Endothelial cell of umbilical vein (primary cell): ENCODE results near the gene SLC36A2. TPM values are rescaled to one million over a fixed set of nuclear protein-coding genes. Genes with fewer than 3 reads are reported as not detected.
"Not testable (repeated sequence)": the region's sequence is repeated elsewhere in the genome, so short reads cannot be mapped to it uniquely, and the experiment has no call there.

Source experiments
- BruUV-seq: library from RNA; stranded (reverse); fragments of 400-500 nt; replicated peaks from 2 replicates; lab custom pipeline; 2021; lab: Mats Ljungman, UMichigan
- CTCF ChIA-PET: fragments of 300-600, 350-600 bp; sonication (Branson Sonifier 250); formaldehyde crosslinking; loops from one replicate; lab custom pipeline; 2021; ENCODE audit warnings: antibody characterized with exemption, inconsistent platforms; lab: Charles Lee
- POLR2A ChIA-PET: fragments of 300-600, 350-600 bp; sonication (Branson Sonifier 250); formaldehyde crosslinking; loops from one replicate; lab custom pipeline; 2021; ENCODE audit warnings: antibody characterized with exemption, inconsistent platforms; lab: Charles Lee
- DNase-seq: peaks from one replicate; pipeline ENCODE4 v3.0.0-alpha.2; 2011; ENCODE audit warnings: low read depth, low spot score
- FAIRE-seq: peaks from 2 replicates; lab custom pipeline; 2011; peaks lifted over from hg19 to GRCh38; lab: Jason Lieb, UNC
- H2AFZ ChIP-seq: 2 replicates; pipeline ENCODE4 v1.6.0; 2012; ENCODE audit warnings: low read depth, low read length, control low read depth, inconsistent platforms
- H3K27ac ChIP-seq: 2 replicates; pipeline ENCODE4 v1.5.1; 2011; ENCODE audit warnings: low read depth, mild to moderate bottlenecking, control low read depth, low read length, moderate library complexity; ENCODE audit not compliant: insufficient read depth
- H3K27me3 ChIP-seq, 2 experiments: 2 replicates each; pipeline versions ENCODE4 v1.6.0 to v1.6.1; 2011; ENCODE audit warnings: low read length in 2 of 2, mixed read lengths in 1 of 2; ENCODE audit not compliant: control insufficient read depth in 2 of 2, insufficient read depth in 2 of 2
- H3K36me3 ChIP-seq, 2 experiments: 2 replicates in 1 of 2; 3 replicates in 1 of 2; pipeline ENCODE4 v1.5.1; 2011; ENCODE audit warnings: low read length in 2 of 2, mild to moderate bottlenecking in 1 of 2, moderate library complexity in 1 of 2; ENCODE audit not compliant: control insufficient read depth in 2 of 2, insufficient read depth in 2 of 2; ENCODE audit errors: extremely low read depth in 1 of 2
- H3K4me1 ChIP-seq: 3 replicates; pipeline ENCODE4 v1.5.1; 2011; ENCODE audit warnings: mild to moderate bottlenecking, low read length; ENCODE audit not compliant: control insufficient read depth, insufficient read depth; ENCODE audit errors: extremely low read depth
- H3K4me2 ChIP-seq: 2 replicates; pipeline ENCODE4 v1.6.1; 2011; ENCODE audit warnings: low read length, control low read depth, mixed read lengths; ENCODE audit not compliant: insufficient read depth
- H3K4me3 ChIP-seq, 3 experiments: fragments of 200-600 bp in 1 of 3; sonication (generic), shearing (Covaris generic) in 1 of 3; replicated peaks in 1 of 3; 2 replicates each; pipeline ENCODE4 v1.5.1; 2011 to 2016; ENCODE audit warnings: control low read depth in 3 of 3, low read length in 3 of 3, mild to moderate bottlenecking in 2 of 3, inconsistent platforms in 1 of 3, low read depth in 1 of 3, moderate library complexity in 1 of 3; ENCODE audit not compliant: insufficient read depth in 1 of 3
- H3K79me2 ChIP-seq: 2 replicates; pipeline ENCODE4 v1.6.0; 2012; ENCODE audit warnings: low read length, inconsistent platforms; ENCODE audit not compliant: control insufficient read depth, insufficient read depth
- H3K9ac ChIP-seq: replicated peaks from 2 replicates; pipeline ENCODE3; 2011; ENCODE audit warnings: low read length, control low read depth; ENCODE audit not compliant: insufficient read depth; ENCODE audit errors: extremely low read depth
- H3K9me1 ChIP-seq: replicated peaks from 3 replicates; pipeline ENCODE4 v1.6.0; 2011; ENCODE audit warnings: mild to moderate bottlenecking, low read length; ENCODE audit not compliant: control insufficient read depth, insufficient read depth; ENCODE audit errors: extremely low read depth
- H3K9me3 ChIP-seq: replicated peaks from 2 replicates; pipeline ENCODE4 v1.5.1; 2012; ENCODE audit warnings: low read length, inconsistent platforms; ENCODE audit not compliant: control insufficient read depth, insufficient read depth
- H4K20me1 ChIP-seq: replicated peaks from 2 replicates; pipeline ENCODE3; 2011; ENCODE audit warnings: mild to moderate bottlenecking, low read length; ENCODE audit not compliant: control insufficient read depth, insufficient read depth; ENCODE audit errors: extremely low read depth
- EZH2 ChIP-seq: IDR thresholded peaks from 2 replicates; pipeline ENCODE4 v1.6.1; 2012; ENCODE audit warnings: borderline replicate concordance, low read depth, mild to moderate bottlenecking, moderate library complexity, low read length, inconsistent platforms; ENCODE audit not compliant: severe bottlenecking
- FOS ChIP-seq: IDR thresholded peaks from 2 replicates; pipeline ENCODE4 v1.6.1; 2011; ENCODE audit warnings: mild to moderate bottlenecking, low read length, moderate library complexity, borderline replicate concordance; ENCODE audit not compliant: insufficient read depth
- GATA2 ChIP-seq: IDR thresholded peaks from 2 replicates; pipeline ENCODE4 v1.7.0; 2011; ENCODE audit warnings: low read depth, mild to moderate bottlenecking, moderate library complexity, mixed read lengths, low read length; ENCODE audit not compliant: insufficient read length, insufficient read depth
- MYC ChIP-seq: IDR thresholded peaks from one replicate; pipeline ENCODE4 v1.6.1; 2011; ENCODE audit warnings: mild to moderate bottlenecking, low read depth, low read length
- POLR2A ChIP-seq: IDR thresholded peaks from 2 replicates; pipeline ENCODE4 v1.6.1; 2012; ENCODE audit warnings: low read depth, mild to moderate bottlenecking, control low read depth, low read length
- POLR2AphosphoS5 ChIP-seq: IDR thresholded peaks from 2 replicates; pipeline ENCODE4 v1.6.1; 2012; ENCODE audit warnings: low read depth, mild to moderate bottlenecking, control low read depth, low read length, moderate library complexity; ENCODE audit not compliant: insufficient read depth
- dilution Hi-C: fragments of 300-500 bp; cut with MboI; formaldehyde crosslinking; loops from one replicate; pipeline ENCODE4 v1.15.0; 2019; ENCODE audit warnings: low sequenced_read_pairs; ENCODE audit not compliant: extremely low pct_ligation_motif_present
- intact Hi-C: fragments of 100-400 bp; cut with micrococcal nuclease; formaldehyde crosslinking; loops from one replicate; pipeline ENCODE4 v1.10.0; 2022
- polyA plus RNA-seq, 4 experiments: library from polyadenylated mRNA; depleted of rRNA in 3 of 4; stranded (reverse) in 3 of 4; unstranded in 1 of 4; fragments of >200 nt; gene quantifications; 2 replicates each; pipeline versions ENCODE4 v1.2.1 to v1.2.3, GENCODE V29; 2011 to 2012; ENCODE audit warnings: missing spikeins in 1 of 4
- total RNA-seq: library from RNA; stranded (reverse); gene quantifications from 2 replicates; pipeline ENCODE4 v1.2.3, GENCODE V29; 2021
- TF ChIP-seq, protein P1 (sequence below): IDR thresholded peaks from 2 replicates; pipeline ENCODE4 v1.6.1; 2011; ENCODE audit not compliant: insufficient read depth, insufficient read length

SLC36A2 gene
- total and polyA plus RNA-seq, 2 donors (not counting 3 experiments of a cell fraction or from before 2014, with no cell fraction given) = not detected

DNA sequence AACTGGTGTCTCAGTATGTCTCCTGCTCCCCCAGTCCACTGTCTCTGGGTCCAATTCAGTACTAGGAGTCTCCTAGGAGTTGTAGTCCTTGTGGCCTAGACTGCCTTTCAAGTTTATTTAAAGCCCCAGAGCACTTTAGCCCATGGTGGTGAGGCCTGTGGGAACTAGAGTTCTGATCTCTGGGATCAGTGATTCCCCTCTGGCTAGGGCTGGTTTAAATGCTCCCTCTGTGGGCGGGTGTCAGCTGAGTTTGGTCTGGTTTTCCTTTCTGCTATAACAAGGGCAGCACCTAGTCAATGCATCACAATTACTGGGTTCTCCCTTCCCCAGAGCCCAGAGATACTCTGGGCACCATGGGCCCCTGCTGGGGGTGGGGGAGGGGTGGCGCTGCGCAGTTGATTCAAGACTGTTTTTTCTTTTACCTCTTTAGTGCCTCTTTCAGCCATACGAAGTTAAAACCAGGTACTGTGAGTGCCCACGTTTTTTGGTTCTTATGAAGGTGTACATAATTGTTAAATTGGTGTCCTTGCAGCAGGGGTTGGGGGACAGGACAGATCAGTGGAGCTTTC, 34.5 kb downstream of the SLC36A2 start:
- H3K4me3 ChIP-seq = no peak overlapping the region
- no peaks in the 10 kb centered on the region for H3K79me2 ChIP-seq
- DNase-seq = no peak
- H3K36me3 ChIP-seq = no peaks in the 10 kb centered on the region
- no peak overlapping the region for H3K27ac ChIP-seq
- dilution Hi-C loops = no loop called here
- ChIA-PET CTCF (interaction anchor here (0.6 kb wide), 1 partner anchor 219 kb away, joined by 3 read pairs; no protein-coding TSS in a partner anchor), POLR2A (no interaction called here)
- H3K4me1 ChIP-seq = no peaks in the 10 kb centered on the region
- no peak overlapping the region for H2AFZ ChIP-seq
- H3K9me3 ChIP-seq = no peaks in the 10 kb centered on the region
- no peak overlapping the region for H3K4me2 ChIP-seq
- no peaks in the 10 kb centered on the region for H4K20me1 ChIP-seq
- no peak for FAIRE-seq
- intact Hi-C loops = loop anchor here (10.0 kb wide), 2 partner anchors 148 to 192 kb away; no protein-coding TSS in a partner anchor
- TF ChIP-seq POLR2A (no peak), FOS (no peak), EZH2 (no peak), POLR2AphosphoS5 (no peak)
- BruUV-seq = no TSS peak
- H3K27me3 ChIP-seq = no peaks in the 10 kb centered on the region
- no peak overlapping the region for H3K9ac ChIP-seq
- no peaks in the 10 kb centered on the region for H3K9me1 ChIP-seq

DNA sequence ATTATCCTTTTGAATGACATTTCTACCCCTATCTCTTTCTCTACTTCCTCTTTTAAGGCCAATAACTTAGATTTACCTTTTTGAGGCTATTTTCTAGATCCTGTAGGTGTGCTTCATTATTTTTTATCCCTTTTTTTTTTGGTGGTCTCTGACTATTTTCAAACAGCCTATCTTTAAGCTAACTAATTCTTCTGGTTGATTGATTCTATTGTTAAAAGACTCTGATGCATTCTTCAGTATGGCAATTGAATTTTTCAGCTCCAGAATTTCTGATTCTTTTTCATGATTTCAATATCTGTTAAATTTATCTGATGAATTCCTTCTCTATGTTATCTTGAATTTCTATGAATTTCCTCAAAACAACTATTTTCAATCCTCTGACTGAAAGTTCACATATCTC, 36.4 kb downstream of the SLC36A2 start:
- FAIRE-seq (no peak), DNase-seq (no peak)
- Histone ChIP-seq H4K20me1 (no peaks in the 10 kb centered on the region), H3K9me3 (no peaks in the 10 kb centered on the region), H3K27ac (no peak overlapping the region), H3K79me2 (no peaks in the 10 kb centered on the region), H3K4me2 (no peak overlapping the region), H3K27me3 (no peaks in the 10 kb centered on the region), H3K36me3 (no peaks in the 10 kb centered on the region), H3K9ac (no peak overlapping the region), H3K4me3 (no peak overlapping the region), H2AFZ (no peak overlapping the region), H3K4me1 (no peaks in the 10 kb centered on the region), H3K9me1 (no peaks in the 10 kb centered on the region)
- dilution Hi-C loops (no loop called here), intact Hi-C loops (loop anchor here (10.0 kb wide), 2 partner anchors 146 to 194 kb away; no protein-coding TSS in a partner anchor)
- CTCF ChIA-PET = no interaction called here
- TF ChIP-seq GATA2 = no peak
- TF ChIP-seq MYC = no peak
- TF ChIP-seq, protein P1, sequence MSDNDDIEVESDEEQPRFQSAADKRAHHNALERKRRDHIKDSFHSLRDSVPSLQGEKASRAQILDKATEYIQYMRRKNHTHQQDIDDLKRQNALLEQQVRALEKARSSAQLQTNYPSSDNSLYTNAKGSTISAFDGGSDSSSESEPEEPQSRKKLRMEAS = no peak
- no peak for TF ChIP-seq EZH2
- POLR2A ChIA-PET = no interaction called here
- BruUV-seq = no TSS peak

DNA sequence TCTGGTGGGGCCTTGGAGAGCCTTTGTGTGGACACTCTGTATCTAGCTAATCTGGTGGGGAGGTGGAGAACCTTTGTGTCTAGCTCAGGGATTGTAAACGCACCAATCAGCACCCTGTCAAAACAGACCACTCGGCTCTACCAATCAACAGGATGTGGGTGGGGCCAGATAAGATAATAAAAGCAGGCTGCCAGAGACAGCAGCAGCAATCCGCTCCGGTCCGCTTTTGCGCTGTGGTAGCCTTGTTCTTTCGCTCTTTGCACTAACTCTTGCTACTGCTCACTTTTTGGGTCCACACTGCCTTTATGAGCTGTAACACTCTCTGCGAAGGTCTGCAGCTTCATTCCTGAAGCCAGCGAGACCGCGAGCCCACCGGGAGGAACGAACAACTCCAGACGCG, 37.5 kb downstream of the SLC36A2 start:
- DNase-seq, CTCF ChIA-PET, H3K4me3 ChIP-seq, FAIRE-seq, H3K27me3 ChIP-seq, H3K79me2 ChIP-seq, POLR2A ChIA-PET, H2AFZ ChIP-seq, H3K4me2 ChIP-seq, BruUV-seq, H4K20me1 ChIP-seq, H3K9me1 ChIP-seq, H3K36me3 ChIP-seq, H3K4me1 ChIP-seq, H3K9me3 ChIP-seq, dilution Hi-C loops, H3K27ac ChIP-seq, H3K9ac ChIP-seq: not testable (repeated sequence)
- intact Hi-C loops = loop anchor here (10.0 kb wide), 2 partner anchors 145 to 195 kb away; no protein-coding TSS in a partner anchor
